22Rv1 (cell line): Measurements from ENCODE around the gene EED.

Experiments used
- CTCF ChIP-seq: fragments of 450-650 bp; IDR thresholded peaks from 2 replicates; pipeline ENCODE4 v1.5.1; 2017; ENCODE audit warnings: mild to moderate bottlenecking
- ZFX ChIP-seq: fragments of 450-650 bp; IDR thresholded peaks from 2 replicates; pipeline ENCODE4 v1.6.1; 2017; ENCODE audit warnings: antibody characterized with exemption, borderline replicate concordance

GRCh38 chr11:86247608-86248007 lies 3.1 kb downstream of the EED start:
- no peak for TF ChIP-seq CTCF
- no peak for TF ChIP-seq ZFX
